Activated naive CD4-positive, alpha-beta T cell treated with anti-CD3 and anti-CD28 coated beads, Interleukin-2, amount 10 ng/mL, durations not matched to agents 7 days and 5 days (primary cell): ENCODE measurements around the gene MAGEA2.
"Not testable (repeated sequence)": the region's sequence is repeated elsewhere in the genome, so short reads cannot be mapped to it uniquely, and the experiment has no call there.

Source experiments
- CTCF ChIA-PET: fragments of 350-600 bp; sonication (Branson Sonifier 250); formaldehyde crosslinking; loops from one replicate; lab custom pipeline; 2021; ENCODE audit warnings: antibody characterized with exemption; lab: Charles Lee
- DNase-seq: peaks from one replicate; pipeline ENCODE4 v3.0.0-alpha.2; 2020
- H3K27ac Mint-ChIP-seq: one replicate; pipeline ENCODE4 v1.8.0; 2021; ENCODE audit warnings: mild to moderate bottlenecking, moderate library complexity, mixed read lengths
- H3K27me3 Mint-ChIP-seq: one replicate; pipeline ENCODE4 v1.8.0; 2021; ENCODE audit warnings: mild to moderate bottlenecking, mixed read lengths
- H3K36me3 Mint-ChIP-seq: one replicate; pipeline ENCODE4 v1.8.0; 2021; ENCODE audit warnings: mixed read lengths
- H3K4me1 Mint-ChIP-seq: one replicate; pipeline ENCODE4 v1.8.0; 2021; ENCODE audit warnings: mixed read lengths
- H3K4me3 Mint-ChIP-seq: one replicate; pipeline ENCODE4 v1.8.0; 2021; ENCODE audit warnings: mild to moderate bottlenecking, moderate library complexity, mixed read lengths
- H3K9me3 Mint-ChIP-seq: one replicate; pipeline ENCODE4 v1.8.0; 2021; ENCODE audit warnings: mixed read lengths

The MAGEA2 gene, protein sequence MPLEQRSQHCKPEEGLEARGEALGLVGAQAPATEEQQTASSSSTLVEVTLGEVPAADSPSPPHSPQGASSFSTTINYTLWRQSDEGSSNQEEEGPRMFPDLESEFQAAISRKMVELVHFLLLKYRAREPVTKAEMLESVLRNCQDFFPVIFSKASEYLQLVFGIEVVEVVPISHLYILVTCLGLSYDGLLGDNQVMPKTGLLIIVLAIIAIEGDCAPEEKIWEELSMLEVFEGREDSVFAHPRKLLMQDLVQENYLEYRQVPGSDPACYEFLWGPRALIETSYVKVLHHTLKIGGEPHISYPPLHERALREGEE

GRCh38 chrX:152753686-152754650 lies at the start of gene MAGEA2:
TSS of gene MAGEA2 (minus strand) at chrX:152753842. CDS start at chrX:152751363, 2,479 bp downstream.
- DNase-seq, H3K27ac Mint-ChIP-seq, H3K9me3 Mint-ChIP-seq, H3K27me3 Mint-ChIP-seq, CTCF ChIA-PET, H3K4me3 Mint-ChIP-seq, H3K36me3 Mint-ChIP-seq, H3K4me1 Mint-ChIP-seq: not testable (repeated sequence)

GRCh38 chrX:152798945-152799344 lies 45.3 kb upstream of the MAGEA2 start:
- Mint-ChIP-seq H3K27ac (no peak overlapping the region), H3K4me1 (no peaks in the 10 kb centered on the region), H3K9me3 (no peaks in the 10 kb centered on the region), H3K27me3 (peaks cover 9% of the 10 kb centered on the region), H3K36me3 (no peaks in the 10 kb centered on the region), H3K4me3 (no peak overlapping the region)
- CTCF ChIA-PET, result no interaction called here
- DNase-seq, result no peak

DNA sequence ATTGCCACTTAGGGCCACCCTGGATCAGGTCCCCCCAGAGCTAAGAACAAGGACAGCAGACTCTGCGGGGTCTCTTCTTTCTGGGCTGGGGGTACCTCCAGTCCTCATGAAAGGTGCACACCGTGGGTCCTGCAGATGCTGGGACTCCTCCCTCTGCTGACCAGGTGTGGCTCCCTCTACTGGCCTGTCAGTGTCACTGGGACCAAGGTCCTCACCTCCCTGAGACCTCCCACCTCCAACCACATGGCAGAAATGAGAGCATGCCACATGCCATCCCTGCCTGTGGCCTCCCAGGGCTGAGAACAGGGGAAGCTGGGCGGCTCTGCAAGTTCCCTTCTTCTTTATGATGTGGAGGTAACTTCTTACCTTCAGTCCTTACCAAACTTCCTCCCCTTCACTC lies 33.4 kb upstream of the MAGEA2 start:
- H3K9me3 Mint-ChIP-seq, H3K36me3 Mint-ChIP-seq, CTCF ChIA-PET, H3K4me3 Mint-ChIP-seq, H3K27me3 Mint-ChIP-seq, DNase-seq, H3K4me1 Mint-ChIP-seq, H3K27ac Mint-ChIP-seq: not testable (repeated sequence)

DNA sequence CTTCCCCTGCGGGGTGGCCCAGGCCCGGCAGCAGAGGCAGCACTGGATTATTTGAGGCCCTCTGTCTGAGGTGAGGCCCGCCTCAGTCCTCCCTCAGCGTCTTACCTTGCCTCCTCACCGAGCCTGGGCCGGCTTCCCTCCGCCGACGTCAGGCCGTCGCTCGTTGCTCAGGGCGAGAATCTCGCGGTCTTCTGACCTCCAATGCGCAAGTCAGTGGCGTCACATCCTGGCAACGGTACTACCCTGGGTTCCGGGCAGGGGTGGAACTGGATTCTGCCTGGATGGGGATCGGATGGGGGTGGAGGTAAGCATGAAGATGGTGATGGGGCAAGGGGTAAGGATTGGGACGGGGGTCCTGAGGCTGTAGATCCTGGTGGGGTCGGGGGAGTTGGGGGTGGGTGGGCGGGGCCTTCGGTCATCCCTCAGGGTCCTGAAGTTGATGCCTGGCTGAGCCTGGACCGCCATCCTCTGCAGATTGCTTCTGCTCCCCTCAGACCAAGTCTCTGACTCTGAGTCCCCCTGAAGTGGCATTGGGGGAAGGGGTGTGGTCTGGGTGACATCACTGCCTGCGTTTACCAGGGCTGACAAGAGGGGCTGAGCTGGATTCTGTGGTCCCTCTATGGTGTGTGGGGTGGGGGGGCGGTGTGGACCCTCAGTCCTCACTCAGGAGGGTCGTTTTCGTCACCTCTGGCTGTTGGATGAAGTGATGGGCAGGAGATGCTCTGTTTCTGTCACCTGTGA lies 16.1 kb upstream of the MAGEA2 start, which contains the start of gene MAGEA6:
TSS of gene MAGEA6 (minus strand) at position 141 of the 741 bp plus-strand sequence. CDS start 2,039 bp downstream, outside the sequence.
- H3K27ac Mint-ChIP-seq, CTCF ChIA-PET, DNase-seq, H3K27me3 Mint-ChIP-seq, H3K4me1 Mint-ChIP-seq, H3K4me3 Mint-ChIP-seq, H3K9me3 Mint-ChIP-seq, H3K36me3 Mint-ChIP-seq: not testable (repeated sequence)

DNA sequence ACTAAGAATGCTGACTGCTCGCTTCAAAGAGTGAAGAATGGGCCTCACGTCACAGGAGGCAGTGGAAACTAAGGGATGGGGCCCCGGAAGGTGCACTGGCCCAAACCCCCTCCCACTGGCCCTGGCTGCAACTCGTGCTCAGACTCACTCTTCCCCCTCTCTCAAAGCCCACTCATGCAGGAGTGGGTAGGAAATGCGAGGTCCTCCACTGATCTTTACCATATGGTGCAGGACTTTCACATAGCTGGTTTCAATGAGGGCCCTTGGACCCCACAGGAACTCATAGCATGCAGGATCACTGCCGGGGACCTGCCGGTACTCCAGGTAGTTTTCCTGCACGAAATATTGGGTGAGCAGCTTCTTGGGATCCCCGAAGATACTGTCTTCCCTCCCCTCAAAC lies 12.9 kb upstream of the MAGEA2 start:
- H3K4me1 Mint-ChIP-seq, H3K27me3 Mint-ChIP-seq, CTCF ChIA-PET, H3K9me3 Mint-ChIP-seq, DNase-seq, H3K36me3 Mint-ChIP-seq, H3K4me3 Mint-ChIP-seq, H3K27ac Mint-ChIP-seq: not testable (repeated sequence)

DNA sequence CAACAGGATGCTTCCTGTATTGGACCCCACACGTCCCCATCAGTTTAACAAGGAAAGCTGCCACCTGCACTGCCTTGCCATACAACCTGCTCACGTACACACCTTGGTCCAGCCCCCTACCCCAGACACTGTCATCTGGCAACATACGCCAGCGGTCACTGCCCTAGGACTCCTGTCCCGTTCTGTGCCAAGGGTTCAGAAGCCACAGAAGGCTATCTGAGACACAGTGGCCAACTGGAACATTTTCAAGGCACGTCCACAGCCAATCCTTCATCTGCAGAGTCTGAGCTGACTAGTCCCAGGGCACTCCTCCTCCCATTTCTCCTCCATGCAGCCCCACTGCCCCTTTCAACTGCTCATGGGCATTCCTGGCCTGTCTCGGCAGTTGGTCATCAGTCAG lies 7.9 kb upstream of the MAGEA2 start:
- H3K4me3 Mint-ChIP-seq, H3K9me3 Mint-ChIP-seq, H3K36me3 Mint-ChIP-seq, H3K27me3 Mint-ChIP-seq, CTCF ChIA-PET, H3K27ac Mint-ChIP-seq, H3K4me1 Mint-ChIP-seq, DNase-seq: not testable (repeated sequence)

DNA sequence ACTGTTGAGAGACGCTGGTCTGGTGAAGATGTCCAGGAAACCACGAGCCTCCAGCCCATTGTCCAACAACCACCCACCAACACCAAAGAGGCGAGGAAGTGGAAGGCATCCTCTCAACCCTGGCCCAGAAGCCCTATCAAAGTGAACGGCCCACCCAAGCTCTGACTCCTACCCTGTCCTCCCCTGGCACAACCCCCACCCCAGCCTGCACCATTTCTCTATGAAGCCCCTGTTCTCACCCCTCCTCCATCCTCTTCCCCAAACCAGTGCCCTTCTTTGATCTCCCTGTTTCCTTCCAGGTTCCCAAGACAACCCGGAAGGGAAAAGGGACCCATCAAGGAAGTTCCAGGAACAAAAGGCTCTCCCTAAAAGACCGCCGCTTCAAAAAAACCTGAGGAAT lies 5.9 kb upstream of the MAGEA2 start:
- H3K4me1 Mint-ChIP-seq, H3K27me3 Mint-ChIP-seq, DNase-seq, H3K36me3 Mint-ChIP-seq, H3K27ac Mint-ChIP-seq, H3K9me3 Mint-ChIP-seq, CTCF ChIA-PET, H3K4me3 Mint-ChIP-seq: not testable (repeated sequence)

GRCh38 chrX:152758918-152759317 lies 5.3 kb upstream of the MAGEA2 start, which contains the start of gene CSAG3:
TSS of gene CSAG3 (plus strand) at chrX:152759218.
- H3K27me3 Mint-ChIP-seq, H3K4me1 Mint-ChIP-seq, H3K36me3 Mint-ChIP-seq, CTCF ChIA-PET, H3K4me3 Mint-ChIP-seq, H3K9me3 Mint-ChIP-seq, DNase-seq, H3K27ac Mint-ChIP-seq: not testable (repeated sequence)

DNA sequence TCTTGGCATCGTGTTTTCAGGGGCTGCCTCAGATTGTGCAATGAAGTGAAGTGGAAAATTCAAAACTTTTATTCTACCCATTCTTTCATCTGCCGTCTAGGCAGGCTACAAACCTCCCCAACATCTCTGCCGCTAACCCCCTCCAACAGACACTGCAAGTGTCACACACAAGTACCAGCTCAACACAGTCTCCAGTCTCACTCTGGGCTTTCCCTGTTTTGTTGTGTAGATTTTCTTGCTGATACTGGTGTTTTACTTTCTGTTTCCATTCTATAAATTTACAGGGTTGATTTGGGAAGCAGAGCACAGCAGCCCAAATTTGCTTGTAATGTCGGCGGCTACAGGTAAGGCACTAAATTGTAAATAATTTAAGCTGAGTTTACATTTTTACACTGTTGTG lies 1.2 kb upstream of the MAGEA2 start:
- H3K4me1 Mint-ChIP-seq, H3K36me3 Mint-ChIP-seq, H3K9me3 Mint-ChIP-seq, CTCF ChIA-PET, H3K27me3 Mint-ChIP-seq, H3K4me3 Mint-ChIP-seq, DNase-seq, H3K27ac Mint-ChIP-seq: not testable (repeated sequence)

GRCh38 chrX:152738560-152738959 lies 15.1 kb downstream of the MAGEA2 start:
- DNase-seq, result no peak
- Mint-ChIP-seq H3K36me3 (no peaks in the 10 kb centered on the region), H3K9me3 (no peaks in the 10 kb centered on the region), H3K27me3 (peaks cover 3% of the 10 kb centered on the region), H3K4me3 (no peak overlapping the region), H3K4me1 (no peaks in the 10 kb centered on the region), H3K27ac (no peak overlapping the region)
- CTCF ChIA-PET, result no interaction called here

GRCh38 chrX:152736528-152736927 lies 17.1 kb downstream of the MAGEA2 start:
- H3K9me3 Mint-ChIP-seq, H3K4me1 Mint-ChIP-seq, DNase-seq, H3K4me3 Mint-ChIP-seq, H3K27me3 Mint-ChIP-seq, H3K36me3 Mint-ChIP-seq, CTCF ChIA-PET, H3K27ac Mint-ChIP-seq: not testable (repeated sequence)

- Mint-ChIP-seq H3K4me1 (no peaks in the 10 kb centered on the region), H3K36me3 (no peaks in the 10 kb centered on the region), H3K9me3 (no peaks in the 10 kb centered on the region), H3K27ac (no peak overlapping the region), H3K4me3 (no peak overlapping the region), H3K27me3 (peaks cover 3% of the 10 kb centered on the region)
- CTCF ChIA-PET, result no interaction called here
- DNase-seq, result no peak
Observed at GRCh38 chrX:152735860-152736511, 17.7 kb downstream of the MAGEA2 start.

- Mint-ChIP-seq H3K27me3 (peaks cover 3% of the 10 kb centered on the region), H3K4me1 (no peaks in the 10 kb centered on the region), H3K9me3 (no peaks in the 10 kb centered on the region), H3K36me3 (no peaks in the 10 kb centered on the region), H3K4me3 (no peak overlapping the region), H3K27ac (no peak overlapping the region)
- DNase-seq, result no peak
- CTCF ChIA-PET, result no interaction called here
Observed at GRCh38 chrX:152735101-152735500, 18.5 kb downstream of the MAGEA2 start.
